SKM-1 treated with dmso at 0.1 percent for 144 hours (cell line): ENCODE results near the gene TLCD3A.
"Not testable (repeated sequence)": the region's sequence is repeated elsewhere in the genome, so short reads cannot be mapped to it uniquely, and the experiment has no call there.

ENCODE experiments used
- DNase-seq: peaks from one replicate; lab custom pipeline; 2025; ENCODE audit not compliant: unreplicated experiment; lab: John Stamatoyannopoulos, UW

TLCD3A gene

DNA sequence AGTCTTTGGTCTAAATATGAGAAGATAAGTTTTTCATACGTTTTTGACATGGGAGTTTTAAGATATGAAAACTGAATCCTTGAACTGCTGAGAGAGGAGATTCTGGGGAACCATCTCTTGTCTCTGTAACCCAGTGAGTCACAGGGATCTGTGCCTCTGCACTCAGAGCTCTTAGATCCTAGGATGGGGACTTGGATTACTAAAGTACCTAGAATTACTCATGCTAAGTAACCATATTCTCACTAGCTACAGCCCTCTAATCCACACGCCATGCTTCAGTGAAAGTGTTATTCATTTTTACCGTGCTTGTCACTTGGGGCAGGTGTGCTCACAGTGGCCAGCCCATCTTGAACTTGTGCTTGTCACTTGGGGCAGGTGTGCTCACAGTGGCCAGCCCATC, 51.7 kb downstream of the TLCD3A start:
- DNase-seq: no peak

DNA sequence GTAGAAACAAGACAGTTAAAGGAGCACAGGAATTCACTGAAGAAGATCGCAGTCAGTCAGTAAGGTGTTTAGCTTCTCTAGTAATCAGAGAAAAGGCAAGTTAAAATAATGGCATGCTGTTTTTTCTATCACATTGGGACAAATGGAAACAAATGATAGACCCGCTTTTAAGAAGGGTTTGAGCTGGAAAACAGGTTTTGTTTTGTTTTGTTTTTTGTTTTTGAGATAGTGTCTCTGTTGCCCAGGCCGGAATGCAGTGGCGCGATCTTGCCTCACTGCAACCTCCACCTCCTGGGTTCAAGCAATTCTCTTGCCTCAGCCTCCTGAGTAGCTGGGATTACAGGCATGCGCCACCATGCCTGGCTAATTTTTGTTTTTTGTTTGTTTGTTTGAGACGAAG, 53.5 kb downstream of the TLCD3A start:
- not testable (repeated sequence) for DNase-seq

- DNase-seq: no peak
Measured at GRCh38 chr17:787641-788221, 55.3 kb downstream of the TLCD3A start.

- DNase-seq: no peak
Measured at GRCh38 chr17:788551-788950, 56.2 kb downstream of the TLCD3A start.

DNA sequence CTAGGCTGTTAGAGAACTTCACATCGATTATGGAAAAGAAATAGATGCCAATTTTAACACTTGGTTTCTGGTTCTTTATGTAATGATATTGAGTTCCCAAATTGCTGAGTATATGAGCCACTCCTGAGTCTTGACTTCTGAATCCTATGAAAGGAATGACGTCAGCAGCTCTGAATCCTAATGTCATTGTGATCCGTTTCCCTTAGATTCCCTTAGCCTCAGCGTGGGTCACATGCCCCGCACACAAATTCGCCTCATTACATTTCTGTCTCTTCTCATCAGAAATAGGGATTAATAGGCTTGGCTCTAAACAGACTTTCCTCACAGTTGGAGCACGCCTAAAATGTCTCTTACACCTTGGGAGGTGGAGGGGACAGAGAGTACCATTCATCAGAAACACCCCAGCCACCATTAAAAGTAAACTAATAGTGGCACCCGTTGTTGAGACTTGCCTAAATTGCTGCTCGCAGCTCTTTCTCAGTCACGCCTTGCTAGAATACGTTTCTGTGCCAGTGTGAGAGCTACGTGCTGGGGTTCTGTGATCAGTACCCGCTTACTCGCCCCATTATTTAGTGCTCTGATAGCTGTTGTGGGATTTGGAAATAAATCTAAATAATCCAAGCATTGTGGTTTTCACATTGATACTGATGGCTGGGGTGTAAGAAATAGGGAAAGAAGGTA, 56.9 kb downstream of the TLCD3A start:
- no peak for DNase-seq

DNA sequence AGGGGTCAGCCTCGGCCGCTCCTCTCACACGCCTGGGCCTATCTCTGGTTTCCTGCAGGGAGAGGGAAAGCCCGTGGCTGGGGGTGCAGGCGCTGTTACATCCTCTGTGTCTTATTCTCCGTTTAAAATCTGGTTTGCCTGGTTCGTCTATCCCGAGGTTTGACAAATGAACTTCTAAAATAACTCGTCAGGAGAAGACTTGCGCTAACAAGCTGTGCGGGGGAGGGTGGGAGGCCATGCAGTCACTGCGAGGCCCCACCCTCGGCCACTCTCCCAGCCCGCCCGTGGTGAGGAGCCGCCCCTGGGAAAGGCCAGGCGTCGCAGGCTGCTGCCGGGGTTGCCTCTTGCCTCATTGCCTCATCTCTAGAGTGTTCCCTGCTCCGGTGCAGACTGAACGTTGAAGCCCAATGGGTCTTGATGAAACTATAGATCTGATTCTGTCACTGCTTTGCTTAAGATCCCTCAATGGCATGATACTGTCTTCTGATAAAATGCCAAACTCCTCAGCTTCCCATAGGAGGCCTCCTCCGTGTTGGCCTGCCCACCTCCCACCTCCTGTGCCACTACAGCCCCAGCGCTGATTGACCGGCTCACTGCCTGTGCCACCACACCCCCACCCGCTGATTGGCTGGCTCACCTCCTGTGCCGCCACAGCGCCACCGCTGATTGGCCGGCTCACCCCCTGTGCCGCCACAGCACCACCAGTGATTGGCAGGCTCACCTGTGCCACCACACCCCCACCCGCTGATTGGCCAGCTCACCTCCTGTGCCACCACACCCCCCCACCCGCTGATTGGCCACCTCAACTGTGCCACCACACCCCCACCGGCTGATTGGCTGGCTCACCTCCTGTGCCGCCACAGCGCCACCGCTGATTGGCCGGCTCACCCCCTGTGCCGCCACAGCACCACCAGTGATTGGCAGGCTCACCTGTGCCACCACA, 57.8 kb downstream of the TLCD3A start:
- DNase-seq: not testable (repeated sequence)

DNA sequence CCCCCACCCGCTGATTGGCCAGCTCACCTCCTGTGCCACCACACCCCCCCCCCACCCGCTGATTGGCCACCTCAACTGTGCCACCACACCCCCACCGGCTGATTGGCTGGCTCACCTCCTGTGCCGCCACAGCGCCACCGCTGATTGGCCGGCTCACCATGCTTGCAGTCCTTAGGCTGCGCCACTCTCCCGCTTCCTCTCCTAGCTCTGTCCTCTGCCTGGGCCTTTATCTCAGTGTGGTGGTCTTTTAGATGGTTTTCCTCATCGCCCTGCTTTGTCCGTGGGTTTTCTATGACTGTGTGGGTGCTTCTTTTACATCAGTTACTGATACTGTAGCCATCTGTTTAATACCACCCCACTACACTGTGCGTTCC, 58.5 kb downstream of the TLCD3A start:
- DNase-seq: not testable (repeated sequence)

- no peak for DNase-seq
Measured at GRCh38 chr17:791829-792228, 59.4 kb downstream of the TLCD3A start.

- no peak for DNase-seq
Measured at GRCh38 chr17:792277-792676, 59.9 kb downstream of the TLCD3A start.
